HFF-Myc (cell line): Measurements from ENCODE around the gene LILRB1.
"Not testable (repeated sequence)": the region's sequence is repeated elsewhere in the genome, so short reads cannot be mapped to it uniquely, and the experiment has no call there.

ENCODE experiments used
- DNase-seq: peaks from one replicate; pipeline ENCODE4 v3.0.0-alpha.2; 2011; ENCODE audit warnings: low read depth; ENCODE audit errors: extremely low read depth
- H3K4me3 ChIP-seq: replicated peaks from 2 replicates; pipeline ENCODE4 v1.5.1; 2011; ENCODE audit warnings: low read depth, mild to moderate bottlenecking, control low read depth, low read length
- TF ChIP-seq, protein P1 (sequence below): IDR thresholded peaks from 2 replicates; pipeline ENCODE4 v1.5.1; 2012; ENCODE audit warnings: mild to moderate bottlenecking, low read depth, low read length, control low read depth; ENCODE audit errors: missing control alignments

LILRB1 gene

DNA sequence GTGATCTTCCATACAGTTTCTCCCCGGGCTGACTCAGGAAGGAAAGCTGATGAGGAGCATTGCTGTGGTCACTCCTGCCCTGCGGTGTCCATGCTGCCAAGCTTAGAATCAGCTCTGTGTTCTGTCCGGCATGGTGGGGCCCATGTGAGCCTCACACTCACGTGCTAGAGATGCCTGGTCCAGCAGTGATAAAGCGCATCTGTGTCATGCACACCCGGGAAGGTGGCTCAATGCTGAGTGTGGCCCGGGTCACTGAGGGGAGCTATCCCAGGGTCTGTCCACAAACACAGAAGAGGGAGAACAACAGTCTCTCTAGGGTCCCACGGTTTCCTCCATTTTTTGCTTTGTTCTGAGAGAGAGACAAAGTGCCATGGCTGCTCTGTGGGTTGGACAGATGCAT, 3.5 kb upstream of the LILRB1 start:
- TF ChIP-seq, protein P1, sequence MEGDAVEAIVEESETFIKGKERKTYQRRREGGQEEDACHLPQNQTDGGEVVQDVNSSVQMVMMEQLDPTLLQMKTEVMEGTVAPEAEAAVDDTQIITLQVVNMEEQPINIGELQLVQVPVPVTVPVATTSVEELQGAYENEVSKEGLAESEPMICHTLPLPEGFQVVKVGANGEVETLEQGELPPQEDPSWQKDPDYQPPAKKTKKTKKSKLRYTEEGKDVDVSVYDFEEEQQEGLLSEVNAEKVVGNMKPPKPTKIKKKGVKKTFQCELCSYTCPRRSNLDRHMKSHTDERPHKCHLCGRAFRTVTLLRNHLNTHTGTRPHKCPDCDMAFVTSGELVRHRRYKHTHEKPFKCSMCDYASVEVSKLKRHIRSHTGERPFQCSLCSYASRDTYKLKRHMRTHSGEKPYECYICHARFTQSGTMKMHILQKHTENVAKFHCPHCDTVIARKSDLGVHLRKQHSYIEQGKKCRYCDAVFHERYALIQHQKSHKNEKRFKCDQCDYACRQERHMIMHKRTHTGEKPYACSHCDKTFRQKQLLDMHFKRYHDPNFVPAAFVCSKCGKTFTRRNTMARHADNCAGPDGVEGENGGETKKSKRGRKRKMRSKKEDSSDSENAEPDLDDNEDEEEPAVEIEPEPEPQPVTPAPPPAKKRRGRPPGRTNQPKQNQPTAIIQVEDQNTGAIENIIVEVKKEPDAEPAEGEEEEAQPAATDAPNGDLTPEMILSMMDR, result no peak
- H3K4me3 ChIP-seq, result no peak overlapping the region
- DNase-seq, result no peak

DNA sequence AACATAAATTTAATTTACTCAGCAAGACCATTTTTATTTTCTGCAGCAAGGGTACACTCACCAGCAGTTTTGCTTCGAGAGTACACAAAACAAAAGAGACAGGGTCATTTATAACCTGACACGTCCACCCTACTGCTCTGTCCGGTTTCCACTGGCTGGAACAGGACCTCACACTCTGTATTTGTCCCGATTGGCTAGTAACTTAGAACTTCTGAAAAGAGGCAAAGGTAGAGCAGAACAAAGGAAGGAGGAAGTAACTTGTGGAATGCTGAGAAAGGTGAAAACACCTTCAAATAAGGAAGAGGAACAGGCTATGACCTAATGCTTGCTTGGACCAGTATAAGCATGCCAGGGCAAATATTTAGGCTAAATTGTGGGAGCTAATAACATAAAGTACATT, 2.4 kb upstream of the LILRB1 start:
- not testable (repeated sequence) for DNase-seq, H3K4me3 ChIP-seq

DNA sequence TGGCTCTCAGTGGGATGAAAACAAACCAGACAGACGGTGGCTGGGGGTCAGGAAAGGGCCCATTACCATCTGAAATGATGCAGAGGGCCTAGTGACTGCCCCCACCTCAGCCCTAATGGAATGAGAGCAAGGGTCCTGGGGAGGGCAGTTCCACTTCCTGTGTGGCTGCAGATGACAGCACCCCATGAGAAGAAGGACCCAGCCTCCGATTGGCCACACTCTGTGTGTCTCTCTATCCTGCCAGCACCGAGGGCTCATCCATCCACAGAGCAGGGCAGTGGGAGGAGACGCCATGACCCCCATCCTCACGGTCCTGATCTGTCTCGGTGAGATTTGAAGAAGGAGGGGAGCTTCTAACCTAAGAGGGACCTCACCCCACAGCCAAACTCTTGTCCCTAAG, 498 bp downstream of the LILRB1 start:
- TF ChIP-seq, protein P1, result no peak
- no peak overlapping the region for H3K4me3 ChIP-seq

DNA sequence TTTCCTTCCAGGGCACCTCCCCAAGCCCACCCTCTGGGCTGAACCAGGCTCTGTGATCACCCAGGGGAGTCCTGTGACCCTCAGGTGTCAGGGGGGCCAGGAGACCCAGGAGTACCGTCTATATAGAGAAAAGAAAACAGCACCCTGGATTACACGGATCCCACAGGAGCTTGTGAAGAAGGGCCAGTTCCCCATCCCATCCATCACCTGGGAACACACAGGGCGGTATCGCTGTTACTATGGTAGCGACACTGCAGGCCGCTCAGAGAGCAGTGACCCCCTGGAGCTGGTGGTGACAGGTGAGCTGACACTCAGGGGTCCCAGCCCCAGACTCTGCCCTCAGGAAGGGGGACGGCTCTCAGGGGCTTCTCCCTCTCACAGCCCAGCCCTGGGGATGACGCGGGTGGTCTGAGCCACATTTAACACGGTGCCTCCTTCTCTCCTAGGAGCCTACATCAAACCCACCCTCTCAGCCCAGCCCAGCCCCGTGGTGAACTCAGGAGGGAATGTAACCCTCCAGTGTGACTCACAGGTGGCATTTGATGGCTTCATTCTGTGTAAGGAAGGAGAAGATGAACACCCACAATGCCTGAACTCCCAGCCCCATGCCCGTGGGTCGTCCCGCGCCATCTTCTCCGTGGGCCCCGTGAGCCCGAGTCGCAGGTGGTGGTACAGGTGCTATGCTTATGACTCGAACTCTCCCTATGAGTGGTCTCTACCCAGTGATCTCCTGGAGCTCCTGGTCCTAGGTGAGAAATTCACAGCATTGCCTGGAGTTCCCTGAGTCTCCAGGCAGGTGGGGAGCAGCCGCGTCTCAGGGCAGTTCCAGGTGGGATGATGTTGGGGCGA, 1.4 kb downstream of the LILRB1 start:
- not testable (repeated sequence) for DNase-seq, H3K4me3 ChIP-seq

More for the DNA sequence above, 498 bp downstream of the LILRB1 start:
- no peak for DNase-seq

DNA sequence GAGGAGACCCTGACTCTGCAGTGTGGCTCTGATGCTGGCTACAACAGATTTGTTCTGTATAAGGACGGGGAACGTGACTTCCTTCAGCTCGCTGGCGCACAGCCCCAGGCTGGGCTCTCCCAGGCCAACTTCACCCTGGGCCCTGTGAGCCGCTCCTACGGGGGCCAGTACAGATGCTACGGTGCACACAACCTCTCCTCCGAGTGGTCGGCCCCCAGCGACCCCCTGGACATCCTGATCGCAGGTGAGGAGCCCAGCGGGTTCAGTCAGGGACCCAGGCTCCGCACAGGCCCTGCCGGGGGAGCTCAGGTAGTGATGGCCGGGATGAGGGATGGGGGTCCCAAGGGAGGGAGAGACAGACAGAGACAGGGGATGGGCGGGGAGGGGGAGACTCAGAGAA, 2.2 kb downstream of the LILRB1 start:
- not testable (repeated sequence) for H3K4me3 ChIP-seq, DNase-seq

DNA sequence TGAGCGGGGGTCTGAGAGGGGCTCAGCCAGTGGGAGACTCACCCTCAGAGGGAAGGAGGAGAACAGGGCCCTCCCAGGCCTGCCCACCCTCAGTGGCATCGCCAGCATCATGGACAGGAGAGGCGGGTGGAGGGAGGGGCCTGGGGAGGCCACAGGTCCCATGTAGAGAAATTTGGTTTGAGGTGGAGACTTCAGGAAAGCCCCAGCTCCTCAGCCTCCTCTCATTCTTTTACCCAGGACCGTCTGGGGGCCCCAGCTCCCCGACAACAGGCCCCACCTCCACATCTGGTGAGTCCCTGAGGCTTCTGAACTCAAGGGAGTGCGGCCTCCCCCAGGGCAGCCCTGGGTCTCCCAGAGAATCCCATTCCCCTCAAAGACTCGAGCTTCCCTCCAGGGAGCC, 3.1 kb downstream of the LILRB1 start:
- TF ChIP-seq, protein P1, result no peak
- DNase-seq, result no peak
- no peak overlapping the region for H3K4me3 ChIP-seq

DNA sequence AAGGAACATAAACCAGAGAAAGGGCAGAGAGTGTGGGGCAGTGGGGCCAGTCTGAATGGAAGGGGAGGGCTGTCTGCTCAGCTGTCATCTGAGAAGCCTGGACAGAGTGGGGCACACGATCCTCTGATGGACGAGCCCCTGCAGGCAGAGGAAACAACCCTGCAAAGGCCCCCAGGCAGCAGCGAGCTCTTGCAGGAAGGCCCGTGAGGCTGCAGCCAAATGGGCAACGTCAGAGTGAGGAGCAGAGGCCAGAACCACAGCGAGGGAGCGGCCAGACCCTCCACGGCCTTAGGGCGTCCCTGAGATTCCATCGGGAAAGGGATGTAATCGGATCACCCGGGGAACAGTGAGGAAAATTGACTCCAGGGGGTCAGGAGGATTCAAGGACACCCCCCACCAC, 5.8 kb downstream of the LILRB1 start:
- not testable (repeated sequence) for DNase-seq

DNA sequence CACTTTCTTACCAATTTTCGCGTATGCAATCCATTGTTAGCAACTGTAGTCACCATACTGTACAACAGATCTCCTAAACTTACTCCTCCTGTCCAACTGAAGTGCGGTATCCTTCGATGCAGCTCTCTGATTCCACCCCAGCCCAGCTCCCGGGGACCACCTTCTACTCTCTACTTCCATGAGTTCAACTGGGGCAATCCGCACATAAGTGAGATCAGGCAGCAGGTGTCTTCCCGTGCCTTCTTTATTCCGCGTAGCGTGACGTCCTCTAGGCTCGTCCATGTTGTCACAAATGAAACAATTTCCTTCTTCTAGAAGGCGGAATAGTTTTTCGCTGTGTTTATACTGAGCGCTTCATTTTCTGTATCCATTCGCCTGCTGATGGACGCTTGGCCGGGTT, 8.4 kb downstream of the LILRB1 start:
- H3K4me3 ChIP-seq, result no peak overlapping the region
- TF ChIP-seq, protein P1, result no peak
- DNase-seq, result no peak

More for the DNA sequence above, 5.8 kb downstream of the LILRB1 start:
- not testable (repeated sequence) for H3K4me3 ChIP-seq

DNA sequence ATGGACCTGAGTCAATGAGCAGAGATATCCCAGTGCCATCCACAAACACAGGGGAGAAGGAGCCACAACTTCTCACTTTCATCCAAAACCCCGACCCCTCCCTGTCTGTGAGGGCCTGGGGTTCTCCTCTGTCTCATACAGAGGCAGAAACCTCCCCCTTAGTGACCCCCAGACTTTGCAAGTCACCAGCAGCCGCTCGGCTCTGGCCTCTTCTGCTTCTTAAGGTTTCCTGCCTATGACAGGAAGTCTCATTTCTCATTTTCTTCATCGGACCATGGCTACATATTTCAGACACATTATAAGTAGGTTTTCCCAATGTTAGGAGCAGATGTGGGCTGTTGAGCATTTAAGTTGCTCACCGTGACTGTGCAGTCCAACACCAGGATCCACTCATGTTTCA, 12.7 kb downstream of the LILRB1 start:
- not testable (repeated sequence) for H3K4me3 ChIP-seq, DNase-seq

DNA sequence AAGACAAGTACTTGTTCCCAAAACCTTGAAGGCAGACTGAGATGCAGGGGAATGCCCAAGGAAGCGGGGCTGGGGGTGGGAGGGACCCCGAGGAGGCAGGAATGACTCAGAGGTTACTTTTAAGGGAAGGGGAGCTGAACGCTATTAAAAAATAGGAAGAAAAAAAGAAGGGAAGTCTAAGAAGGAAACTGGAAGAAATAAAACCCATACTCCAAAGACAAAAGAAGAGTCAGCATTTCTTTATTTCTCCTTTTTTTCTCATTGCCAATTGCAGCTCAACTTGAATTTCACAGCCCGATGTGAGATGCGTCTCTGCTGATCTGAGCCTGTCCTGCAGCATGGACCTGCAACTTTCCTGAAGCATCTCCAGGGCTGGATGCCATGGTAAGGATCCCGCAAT, 13.3 kb downstream of the LILRB1 start:
- DNase-seq, result not testable (repeated sequence)

More for the DNA sequence above, 13.3 kb downstream of the LILRB1 start:
- not testable (repeated sequence) for H3K4me3 ChIP-seq
